ENCODE measurements around the gene FKBP14.

DNA sequence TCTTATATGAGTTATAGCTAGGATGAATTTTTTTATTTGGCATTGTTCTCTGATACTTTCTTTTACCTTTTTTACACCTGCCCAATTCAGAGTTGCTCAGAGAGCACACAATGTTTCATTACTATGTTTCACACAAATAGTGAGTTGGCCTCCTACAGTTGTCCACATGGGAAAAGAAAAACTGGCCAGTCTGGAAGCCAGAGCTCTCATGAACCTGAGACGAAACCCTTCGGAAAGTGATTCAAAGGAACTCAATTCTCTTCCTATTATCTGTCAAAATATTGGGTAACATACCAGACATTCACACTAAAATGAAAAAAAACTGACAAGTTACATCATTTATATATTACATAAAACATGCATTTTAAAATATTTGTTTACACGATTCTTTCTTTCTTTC, 52.2 kb downstream of the FKBP14 start:
- TF ChIP-seq, protein P1, sequence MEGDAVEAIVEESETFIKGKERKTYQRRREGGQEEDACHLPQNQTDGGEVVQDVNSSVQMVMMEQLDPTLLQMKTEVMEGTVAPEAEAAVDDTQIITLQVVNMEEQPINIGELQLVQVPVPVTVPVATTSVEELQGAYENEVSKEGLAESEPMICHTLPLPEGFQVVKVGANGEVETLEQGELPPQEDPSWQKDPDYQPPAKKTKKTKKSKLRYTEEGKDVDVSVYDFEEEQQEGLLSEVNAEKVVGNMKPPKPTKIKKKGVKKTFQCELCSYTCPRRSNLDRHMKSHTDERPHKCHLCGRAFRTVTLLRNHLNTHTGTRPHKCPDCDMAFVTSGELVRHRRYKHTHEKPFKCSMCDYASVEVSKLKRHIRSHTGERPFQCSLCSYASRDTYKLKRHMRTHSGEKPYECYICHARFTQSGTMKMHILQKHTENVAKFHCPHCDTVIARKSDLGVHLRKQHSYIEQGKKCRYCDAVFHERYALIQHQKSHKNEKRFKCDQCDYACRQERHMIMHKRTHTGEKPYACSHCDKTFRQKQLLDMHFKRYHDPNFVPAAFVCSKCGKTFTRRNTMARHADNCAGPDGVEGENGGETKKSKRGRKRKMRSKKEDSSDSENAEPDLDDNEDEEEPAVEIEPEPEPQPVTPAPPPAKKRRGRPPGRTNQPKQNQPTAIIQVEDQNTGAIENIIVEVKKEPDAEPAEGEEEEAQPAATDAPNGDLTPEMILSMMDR (conservative IDR thresholded peaks at IDR 0.05) = no peak
- no peak for TF ChIP-seq EZH2 (IDR thresholded peaks at IDR 0.05; ENCODE audit: low read depth)
